IMR-90 (cell line): Measurements from ENCODE around the gene RILPL2.

Experiments used
- BHLHE40 ChIP-seq: fragments of 150-350 bp; IDR thresholded peaks from 2 replicates; pipeline ENCODE4 v1.6.1; 2016; ENCODE audit warnings: mild to moderate bottlenecking, low read depth, low read length
- CEBPB ChIP-seq: IDR thresholded peaks from 2 replicates; pipeline ENCODE4 v1.6.1; 2012; ENCODE audit warnings: low read depth, low read length, improper control_type of control experiment
- CHD1 ChIP-seq: IDR thresholded peaks from 2 replicates; pipeline ENCODE4 v1.6.1; 2012; ENCODE audit warnings: low read depth, low read length, improper control_type of control experiment
- CTCF ChIP-seq: conservative IDR thresholded peaks from 2 replicates; pipeline ENCODE4 v1.5.1; 2012; ENCODE audit warnings: mild to moderate bottlenecking, low read depth, low read length, improper control_type of control experiment
- ELK1 ChIP-seq: fragments of 150-350 bp; IDR thresholded peaks from 2 replicates; pipeline ENCODE4 v1.6.1; 2016; ENCODE audit warnings: low read depth, mild to moderate bottlenecking, low read length, moderate library complexity, borderline replicate concordance
- FOS ChIP-seq: fragments of 150-350 bp; IDR thresholded peaks from 2 replicates; pipeline ENCODE4 v1.6.1; 2016; ENCODE audit warnings: low read depth, low read length
- NFE2L2 ChIP-seq: fragments of 150-350 bp; IDR thresholded peaks from 2 replicates; pipeline ENCODE4 v1.6.1; 2016; ENCODE audit warnings: low read depth, mild to moderate bottlenecking, low read length
- POLR2A ChIP-seq: IDR thresholded peaks from 2 replicates; pipeline ENCODE4 v1.6.1; 2012; ENCODE audit warnings: mild to moderate bottlenecking, low read depth, low read length
- RFX5 ChIP-seq: IDR thresholded peaks from 2 replicates; pipeline ENCODE4 v1.8.0; 2012; ENCODE audit warnings: low read depth, mild to moderate bottlenecking, low read length, moderate library complexity
- USF2 ChIP-seq: fragments of 150-350 bp; IDR thresholded peaks from 2 replicates; pipeline ENCODE4 v1.6.1; 2017; ENCODE audit warnings: mild to moderate bottlenecking, antibody characterized with exemption, low read length, low read depth

GRCh38 chr12:123449856-123450255 is 13.4 kb upstream of the RILPL2 start:
- TF ChIP-seq CTCF (no peak), POLR2A (no peak), USF2 (no peak), RFX5 (no peak), ELK1 (no peak), FOS (no peak), CHD1 (no peak), CEBPB (no peak), NFE2L2 (no peak), BHLHE40 (no peak)
